Epithelial cell of proximal tubule (primary cell): Measurements from ENCODE around the gene NAV2. TPM values are rescaled to one million over a fixed set of nuclear protein-coding genes. Genes with fewer than 3 reads are reported as not detected.

Source experiments
- DNase-seq: peaks from one replicate; pipeline ENCODE4 v3.0.0-alpha.2; 2011; ENCODE audit warnings: low read depth
- H3K4me3 ChIP-seq: 2 replicates; pipeline ENCODE4 v1.5.1; 2011; ENCODE audit warnings: low read depth, mild to moderate bottlenecking, low read length
- CTCF ChIP-seq: conservative IDR thresholded peaks from 2 replicates; pipeline ENCODE4 v1.5.1; 2012; ENCODE audit warnings: low read depth, mild to moderate bottlenecking, low read length
- total RNA-seq: library from RNA; depleted of rRNA; stranded (reverse); fragments of >200 nt; gene quantifications from 2 replicates; pipeline ENCODE4 v1.2.3, GENCODE V29; 2015

NAV2 gene
- total RNA-seq, 1 donor from 2014 or later = 19.0 TPM

GRCh38 chr11:19903620-19904069, 191.0 kb downstream of the NAV2 start:
- DNase-seq = no peak
- H3K4me3 ChIP-seq = no peak overlapping the region
- peak; percentile 91 for TF ChIP-seq CTCF

GRCh38 chr11:19905280-19905853, 192.7 kb downstream of the NAV2 start:
- DNase-seq = no peak
- peak; percentile 65 for TF ChIP-seq CTCF
- no peak overlapping the region for H3K4me3 ChIP-seq

DNA sequence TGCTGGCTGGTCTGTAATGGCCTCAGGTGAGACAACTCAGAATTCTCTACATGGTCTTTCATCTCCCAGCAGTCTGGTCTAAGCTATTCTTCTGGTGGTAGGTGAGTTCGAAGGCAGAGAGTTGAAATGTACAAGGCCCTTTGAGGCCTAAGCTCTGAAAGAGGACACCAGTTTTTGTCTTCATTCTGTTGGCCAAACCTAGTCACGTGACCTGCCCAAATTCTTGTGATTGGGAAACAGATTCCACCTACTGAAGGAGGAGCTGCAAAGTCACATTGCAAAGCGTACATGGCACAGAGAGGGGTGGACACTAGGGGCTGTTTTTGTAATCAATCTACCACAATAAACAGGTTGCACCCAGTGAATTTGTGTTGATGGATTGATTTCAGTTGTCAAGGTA, 193.5 kb downstream of the NAV2 start:
- no peak overlapping the region for H3K4me3 ChIP-seq
- DNase-seq = no peak
- TF ChIP-seq CTCF = no peak

DNA sequence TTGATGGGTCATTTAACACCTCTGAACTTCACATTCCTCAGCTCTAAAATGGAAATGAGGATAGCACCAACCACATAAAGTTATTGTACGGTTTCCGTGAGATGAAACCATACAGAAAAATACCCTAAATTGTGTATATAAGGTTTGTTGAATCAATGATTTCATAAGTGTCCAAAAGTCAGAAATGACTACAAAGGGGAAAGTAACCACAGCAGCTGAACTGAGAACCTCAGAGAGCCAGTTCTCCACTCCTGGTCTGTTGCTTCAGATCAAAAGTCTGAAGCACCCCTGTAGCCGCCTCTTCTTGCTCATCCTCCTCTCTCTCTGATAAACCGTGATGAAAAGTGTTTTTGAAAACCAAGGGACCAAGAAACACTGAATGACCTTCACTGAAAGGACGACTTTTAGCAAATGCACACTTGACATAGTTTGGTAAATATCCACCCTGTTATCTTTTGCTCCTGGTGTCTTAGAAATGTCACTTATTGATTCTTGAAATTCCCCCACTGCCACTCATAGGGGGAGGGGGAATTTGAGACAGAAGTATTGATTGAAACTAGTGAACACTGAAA, 194.5 kb downstream of the NAV2 start:
- no peak for TF ChIP-seq CTCF
- no peak for DNase-seq
- H3K4me3 ChIP-seq = no peak overlapping the region

GRCh38 chr11:19907839-19908238, 195.2 kb downstream of the NAV2 start:
- DNase-seq = no peak
- no peak overlapping the region for H3K4me3 ChIP-seq
- TF ChIP-seq CTCF = no peak

DNA sequence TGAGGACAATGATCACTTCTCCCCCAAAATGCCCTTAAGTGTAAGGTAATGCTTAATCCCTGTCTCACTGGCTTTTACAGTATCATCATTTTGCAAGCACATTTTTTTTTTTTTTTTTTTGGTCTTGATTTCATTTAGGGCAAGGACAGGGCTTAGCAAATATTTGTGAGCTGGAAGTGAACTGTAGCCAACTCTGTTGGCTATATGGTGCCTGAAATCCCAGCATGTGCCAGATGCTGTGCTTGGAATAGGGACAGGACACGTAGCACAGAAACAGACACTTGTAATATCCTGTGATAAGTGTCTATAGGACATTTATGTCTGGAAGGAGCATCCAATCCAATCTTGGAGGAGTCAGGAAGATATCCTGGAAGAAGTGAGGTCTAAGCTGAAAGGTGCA, 198.3 kb downstream of the NAV2 start:
- H3K4me3 ChIP-seq = no peak overlapping the region
- DNase-seq = no peak
- TF ChIP-seq CTCF = no peak
